Fibroblast of mammary gland (primary cell): ENCODE data around the gene LRRC75B.
"Not testable (repeated sequence)": the region's sequence is repeated elsewhere in the genome, so short reads cannot be mapped to it uniquely, and the experiment has no call there.

Experiments
- DNase-seq: peaks from one replicate; pipeline ENCODE4 v3.0.0-alpha.2; 2010; ENCODE audit warnings: low read depth
- H3K4me3 ChIP-seq: 2 replicates; pipeline ENCODE4 v1.5.1; 2011; ENCODE audit warnings: low read depth, mild to moderate bottlenecking, low read length, moderate library complexity; ENCODE audit not compliant: control insufficient read depth
- CTCF ChIP-seq: conservative IDR thresholded peaks from 2 replicates; pipeline ENCODE4 v1.5.1; 2011; ENCODE audit warnings: low read depth, low read length, inconsistent platforms; ENCODE audit not compliant: control insufficient read depth, insufficient read depth

The LRRC75B gene

GRCh38 chr22:24554313-24555164, 38.3 kb downstream of the LRRC75B start, which contains the start of gene GUCD1:
GUCD1 (minus strand) TSS chr22:24555138; CDS start chr22:24554991, 147 bp downstream.
- DNase-seq, result peak; percentile 47
- H3K4me3 ChIP-seq, result peak within 1 kb of the TSS; percentile 93
- no peak for TF ChIP-seq CTCF

GRCh38 chr22:24553597-24554312, 39.1 kb downstream of the LRRC75B start:
- peak overlapping the region; percentile 93 for H3K4me3 ChIP-seq
- TF ChIP-seq CTCF, result no peak
- DNase-seq, result no peak

- H3K4me3 ChIP-seq, DNase-seq: not testable (repeated sequence)
These were observed 40.2 kb downstream of the LRRC75B start for GRCh38 chr22:24552503-24553286.

GRCh38 chr22:24550902-24551435, 41.9 kb downstream of the LRRC75B start:
- no peak for DNase-seq
- H3K4me3 ChIP-seq, result no peak overlapping the region
- no peak for TF ChIP-seq CTCF

- DNase-seq, result no peak
- no peak for TF ChIP-seq CTCF
- no peak overlapping the region for H3K4me3 ChIP-seq
These were observed 42.6 kb downstream of the LRRC75B start for GRCh38 chr22:24550028-24550901.

GRCh38 chr22:24548812-24549211, 44.1 kb downstream of the LRRC75B start:
- no peak overlapping the region for H3K4me3 ChIP-seq
- TF ChIP-seq CTCF, result no peak
- no peak for DNase-seq
